Upper lobe of left lung (tissue), 6 donors: ENCODE results near the gene E2F8. TPM values are rescaled to one million over a fixed set of nuclear protein-coding genes. Genes with fewer than 3 reads are reported as not detected.

Experiments
- ATAC-seq, 2 donors: fragments of 200-7000 bp; cut with Tn5 transposase; one replicate each; pipeline ENCODE4 v1.9.1; 2022; ENCODE audit warnings: mild to moderate bottlenecking in 2 of 2, moderate library complexity in 2 of 2; ENCODE audit not compliant: low FRiP score in 2 of 2
- DNase-seq, 2 donors: peaks; one replicate each; pipeline ENCODE4 v3.0.0-alpha.2; 2019 to 2020
- H3K27ac ChIP-seq, 4 donors: fragments of 200-600 bp; sonication (generic); one replicate each; pipeline ENCODE4 v1.5.1; 2016 to 2019
- H3K27me3 ChIP-seq, 4 donors: fragments of 200-600 bp; sonication (generic); one replicate each; pipeline ENCODE4 v1.5.1; 2017 to 2019
- H3K36me3 ChIP-seq, 4 donors: fragments of 200-600 bp; sonication (generic); one replicate each; pipeline ENCODE4 v1.5.1; 2016 to 2019
- H3K4me1 ChIP-seq, 4 donors: fragments of 200-600 bp; sonication (generic); one replicate each; pipeline ENCODE4 v1.5.1; 2018 to 2019
- H3K4me3 ChIP-seq, 4 donors: fragments of 200-600 bp; sonication (generic); one replicate each; pipeline ENCODE4 v1.5.1; 2017 to 2019; ENCODE audit warnings: mild to moderate bottlenecking in 2 of 4, moderate library complexity in 1 of 4
- H3K9me3 ChIP-seq, 4 donors: fragments of 200-600 bp; sonication (generic); one replicate each; pipeline ENCODE4 v1.5.1; 2018 to 2019
- EP300 ChIP-seq, 4 donors: sonication (generic); formaldehyde crosslinking; IDR thresholded peaks; one replicate each; pipeline ENCODE4 v1.5.1; 2017; ENCODE audit warnings: antibody characterized with exemption in 4 of 4, control low read depth in 2 of 4
- POLR2A ChIP-seq, 4 donors: fragments of 450-650 bp; IDR thresholded peaks; one replicate each; pipeline ENCODE4 v1.5.1; 2016 to 2017; ENCODE audit warnings: antibody characterized with exemption in 4 of 4, mild to moderate bottlenecking in 2 of 4
- POLR2AphosphoS5 ChIP-seq, 2 donors: sonication (generic); formaldehyde crosslinking; IDR thresholded peaks; one replicate each; pipeline ENCODE4 v1.5.1; 2017; ENCODE audit warnings: antibody characterized with exemption in 2 of 2
- WGBS, 2 donors: methylation state at CpG; one replicate each; pipeline ENCODE4 v1.1.5; 2017 to 2018; 5-methylcytosine and 5-hydroxymethylcytosine counted together
- total RNA-seq, 6 donors: library from RNA; depleted of rRNA in 4 of 6; stranded (reverse); fragments of >200 nt in 4 of 6; gene quantifications; one replicate each; pipeline versions ENCODE4 v1.1.0 to v1.2.1, GENCODE V29; 2016 to 2021
- TF ChIP-seq, protein P1 (sequence below), 6 experiments: fragments of 450-650 bp in 4 of 6; fragments of 200-600 bp in 2 of 6; sonication (generic) in 2 of 6; IDR thresholded peaks; one replicate each; pipeline ENCODE4 v1.5.1; 2016 to 2019; ENCODE audit warnings: antibody characterized with exemption in 6 of 6
- donor health status: DM: no; HTN: no; CAD: no; lungs with moderate emphysema.
- donor health status: DM: no; HTN: yes; CAD: no; lungs with severe emphysema.

Gene E2F8
- total RNA-seq, 6 donors from 2014 or later: 0.40 to 1.6 (median 1.1) TPM

DNA sequence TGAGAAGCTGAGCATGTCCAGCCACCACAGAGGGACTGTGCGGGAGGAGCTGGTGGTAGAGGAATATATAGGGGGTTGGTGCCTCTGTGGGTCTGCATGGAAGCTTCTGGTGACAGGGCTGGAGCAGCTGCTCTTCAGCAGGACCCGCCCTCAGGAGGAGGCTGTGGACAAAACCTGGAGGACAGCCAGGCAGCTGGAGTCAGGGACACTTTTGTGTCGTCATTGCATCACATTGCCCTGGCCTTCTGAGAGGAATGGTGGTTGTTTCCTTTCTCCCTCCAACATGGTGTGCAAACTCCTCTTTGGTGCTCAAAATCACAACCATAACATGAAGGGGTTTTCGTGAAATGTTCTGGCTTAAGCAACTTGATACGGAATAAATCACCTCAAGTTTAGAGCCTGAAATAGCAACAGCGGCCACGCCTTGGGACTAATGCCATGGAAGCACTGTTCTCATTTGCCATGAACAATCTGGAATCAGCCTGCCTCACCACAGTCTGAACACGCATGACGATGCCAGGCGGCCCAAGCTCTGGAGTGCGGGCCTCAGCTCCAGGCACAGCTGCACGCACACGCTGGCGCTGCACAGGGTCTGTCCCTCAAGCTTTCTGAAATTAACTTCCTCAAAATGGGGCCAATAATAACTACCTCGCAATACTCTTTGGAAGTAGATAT, 21.8 kb downstream of the E2F8 start:
- Histone ChIP-seq H3K36me3 (no peaks in the 10 kb centered on the region), H3K27me3 (no peaks in the 10 kb centered on the region), H3K27ac (no peak overlapping the region), H3K4me3 (no peak overlapping the region), H3K9me3 (peaks cover 0 to 4% (median 0%) of the 10 kb centered on the region in 4 donors), H3K4me1 (peaks cover 0 to 6% (median 2%) of the 10 kb centered on the region in 4 donors)
- DNase-seq (peak; percentile 32 to 47), ATAC-seq (peak; percentile 28)
- WGBS, 2 donors: 78 to 84% methylated on average over 14 to 15 of the region's 15 CpGs
- TF ChIP-seq POLR2A (IDR thresholded peaks at IDR 0.05) (no peak), EP300 (IDR thresholded peaks at IDR 0.05) (no peak), POLR2AphosphoS5 (IDR thresholded peaks at IDR 0.05) (no peak)
- TF ChIP-seq, protein P1, sequence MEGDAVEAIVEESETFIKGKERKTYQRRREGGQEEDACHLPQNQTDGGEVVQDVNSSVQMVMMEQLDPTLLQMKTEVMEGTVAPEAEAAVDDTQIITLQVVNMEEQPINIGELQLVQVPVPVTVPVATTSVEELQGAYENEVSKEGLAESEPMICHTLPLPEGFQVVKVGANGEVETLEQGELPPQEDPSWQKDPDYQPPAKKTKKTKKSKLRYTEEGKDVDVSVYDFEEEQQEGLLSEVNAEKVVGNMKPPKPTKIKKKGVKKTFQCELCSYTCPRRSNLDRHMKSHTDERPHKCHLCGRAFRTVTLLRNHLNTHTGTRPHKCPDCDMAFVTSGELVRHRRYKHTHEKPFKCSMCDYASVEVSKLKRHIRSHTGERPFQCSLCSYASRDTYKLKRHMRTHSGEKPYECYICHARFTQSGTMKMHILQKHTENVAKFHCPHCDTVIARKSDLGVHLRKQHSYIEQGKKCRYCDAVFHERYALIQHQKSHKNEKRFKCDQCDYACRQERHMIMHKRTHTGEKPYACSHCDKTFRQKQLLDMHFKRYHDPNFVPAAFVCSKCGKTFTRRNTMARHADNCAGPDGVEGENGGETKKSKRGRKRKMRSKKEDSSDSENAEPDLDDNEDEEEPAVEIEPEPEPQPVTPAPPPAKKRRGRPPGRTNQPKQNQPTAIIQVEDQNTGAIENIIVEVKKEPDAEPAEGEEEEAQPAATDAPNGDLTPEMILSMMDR (IDR thresholded peaks at IDR 0.05): no peak

DNA sequence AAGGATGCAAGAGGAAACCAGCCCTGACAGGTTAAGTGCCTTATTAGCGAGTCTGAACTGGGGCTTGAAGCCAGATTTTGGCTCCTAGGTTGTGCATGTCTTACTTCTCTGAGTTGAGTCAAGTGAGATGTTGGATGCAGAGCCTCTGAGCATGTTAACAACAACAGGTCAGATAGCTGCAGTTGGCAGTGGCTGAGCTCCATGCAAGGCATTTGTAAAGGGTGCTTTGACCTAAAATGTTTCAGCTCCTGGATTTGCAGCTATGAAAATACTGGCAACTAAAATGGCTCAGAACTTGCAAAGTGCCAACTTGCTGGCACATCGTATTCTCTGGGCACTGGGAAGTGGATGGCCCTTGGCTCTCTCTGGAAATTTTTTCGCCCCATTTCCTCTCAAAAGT, 22.5 kb downstream of the E2F8 start:
- no peak overlapping the region for H3K27ac ChIP-seq
- ATAC-seq (no peak), DNase-seq (no peak)
- H3K27me3 ChIP-seq: no peaks in the 10 kb centered on the region
- TF ChIP-seq POLR2AphosphoS5 (IDR thresholded peaks at IDR 0.05) (no peak), POLR2A (IDR thresholded peaks at IDR 0.05) (no peak), EP300 (IDR thresholded peaks at IDR 0.05) (no peak)
- TF ChIP-seq, protein P1 (IDR thresholded peaks at IDR 0.05): no peak
- no peaks in the 10 kb centered on the region for H3K36me3 ChIP-seq
- 75 to 79% methylated on average over 3 of the region's 3 CpGs for WGBS, 2 donors
- H3K9me3 ChIP-seq: peaks cover 0 to 4% (median 0%) of the 10 kb centered on the region in 4 donors
- H3K4me3 ChIP-seq: no peak overlapping the region
- H3K4me1 ChIP-seq: peaks cover 0 to 6% (median 2%) of the 10 kb centered on the region in 4 donors

DNA sequence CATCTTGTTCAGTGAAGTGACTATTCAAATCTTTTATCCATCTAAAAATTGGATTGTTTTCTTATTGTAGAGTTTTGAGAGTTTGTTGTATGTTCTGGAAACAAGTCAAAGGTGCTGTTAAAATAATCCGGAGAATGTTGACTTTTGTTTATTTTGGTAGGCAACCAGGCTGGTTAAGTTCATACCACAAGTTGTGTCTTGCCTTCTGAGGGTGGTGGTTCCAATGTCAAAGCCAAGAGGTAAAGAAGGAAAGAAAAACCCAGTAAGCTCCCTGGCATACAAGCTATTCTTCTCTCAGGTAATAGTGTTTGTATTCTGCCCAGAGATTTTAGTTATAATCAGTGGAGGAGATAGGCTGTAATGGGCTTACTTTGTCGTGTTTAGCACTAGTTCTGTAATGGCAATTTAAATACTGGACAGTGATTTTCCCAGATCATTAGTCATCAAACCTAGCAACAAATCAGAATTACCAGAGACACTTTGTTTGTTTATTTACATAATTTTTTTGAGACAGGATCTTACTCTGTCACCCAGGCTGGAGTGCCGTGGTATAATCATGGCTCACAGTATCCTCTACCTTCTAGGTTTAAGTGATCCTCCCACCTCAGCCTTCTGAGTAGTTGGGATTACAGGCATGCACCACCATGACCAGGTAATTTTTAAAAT, 23.9 kb downstream of the E2F8 start:
- no peak overlapping the region for H3K4me3 ChIP-seq
- H3K27me3 ChIP-seq: no peaks in the 10 kb centered on the region
- H3K27ac ChIP-seq: no peak overlapping the region
- DNase-seq (no peak), ATAC-seq (no peak)
- no peaks in the 10 kb centered on the region for H3K9me3 ChIP-seq
- H3K36me3 ChIP-seq: no peaks in the 10 kb centered on the region
- TF ChIP-seq EP300 (IDR thresholded peaks at IDR 0.05) (no peak), POLR2A (IDR thresholded peaks at IDR 0.05) (no peak), POLR2AphosphoS5 (IDR thresholded peaks at IDR 0.05) (no peak)
- TF ChIP-seq, protein P1 (IDR thresholded peaks at IDR 0.05): no peak
- WGBS, 2 donors: 30 to 31% methylated on average over 3 of the region's 3 CpGs
- H3K4me1 ChIP-seq: peaks cover 0 to 6% (median 2%) of the 10 kb centered on the region in 4 donors

DNA sequence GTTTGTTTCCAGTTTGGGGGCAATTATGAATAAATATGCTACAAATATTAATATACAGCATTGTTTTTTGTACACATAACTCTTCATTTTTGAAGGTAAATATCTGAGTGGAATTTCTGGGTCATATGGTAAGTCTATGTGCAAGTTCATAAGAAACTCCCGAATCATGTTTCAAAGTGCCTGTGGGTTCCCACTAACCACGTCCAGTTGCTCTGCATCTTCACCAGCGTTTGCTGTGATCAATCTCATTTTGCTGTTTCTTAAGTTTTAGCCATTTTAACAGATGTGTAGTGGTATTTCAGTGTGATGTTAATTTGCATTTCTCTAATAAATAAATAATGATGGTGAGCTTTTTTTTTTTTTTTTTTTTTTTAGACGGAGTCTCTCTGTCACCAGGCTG, 24.7 kb downstream of the E2F8 start:
- Histone ChIP-seq H3K27ac (no peak overlapping the region), H3K36me3 (no peaks in the 10 kb centered on the region), H3K27me3 (no peaks in the 10 kb centered on the region), H3K4me3 (no peak overlapping the region), H3K4me1 (peaks cover 0 to 5% (median 2%) of the 10 kb centered on the region in 4 donors), H3K9me3 (no peaks in the 10 kb centered on the region)
- WGBS, 2 donors: 76 to 78% methylated on average over 4 of the region's 4 CpGs
- DNase-seq (no peak), ATAC-seq (no peak)
- TF ChIP-seq, protein P1 (IDR thresholded peaks at IDR 0.05): no peak
- TF ChIP-seq POLR2AphosphoS5 (IDR thresholded peaks at IDR 0.05) (no peak), POLR2A (IDR thresholded peaks at IDR 0.05) (no peak), EP300 (IDR thresholded peaks at IDR 0.05) (no peak)
